HG03432 (cell line): ENCODE results near the gene MPHOSPH9.

Source experiments
- ATAC-seq: cut with Tn5 transposase; IDR thresholded peaks from one replicate; pipeline ENCODE4 v1.9.1; 2021; ENCODE audit warnings: mild to moderate bottlenecking, moderate library complexity; ENCODE audit not compliant: unreplicated experiment

MPHOSPH9 gene

DNA sequence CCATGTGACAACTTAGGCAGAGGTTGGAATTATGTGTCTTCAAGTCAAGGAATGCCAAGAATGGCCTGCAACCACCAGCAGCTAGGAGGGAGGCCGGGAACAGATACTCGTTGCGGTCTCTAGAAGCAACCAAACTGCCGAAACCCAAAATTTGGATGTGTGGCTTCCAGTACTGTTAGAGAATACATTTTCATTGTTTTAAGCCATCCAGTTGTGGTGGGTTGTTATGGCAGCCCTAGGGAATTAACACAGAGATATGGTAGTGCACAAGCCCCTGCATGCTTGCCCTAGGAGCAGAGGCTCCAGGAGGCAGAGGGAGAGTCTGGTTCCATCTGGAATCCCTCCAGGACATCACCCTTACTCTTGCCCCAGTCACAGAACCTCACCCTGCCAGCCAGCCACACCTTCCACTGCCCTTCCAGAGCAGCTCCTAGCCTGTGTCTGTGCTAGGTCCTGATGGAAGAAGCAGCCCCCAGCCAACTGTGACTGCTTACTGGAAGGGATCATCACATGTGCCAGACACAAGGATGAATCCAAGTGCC lies 101.6 kb downstream of the MPHOSPH9 start:
- no peak for ATAC-seq

GRCh38 chr12:123129621-123130020 lies 103.3 kb downstream of the MPHOSPH9 start:
- no peak for ATAC-seq

DNA sequence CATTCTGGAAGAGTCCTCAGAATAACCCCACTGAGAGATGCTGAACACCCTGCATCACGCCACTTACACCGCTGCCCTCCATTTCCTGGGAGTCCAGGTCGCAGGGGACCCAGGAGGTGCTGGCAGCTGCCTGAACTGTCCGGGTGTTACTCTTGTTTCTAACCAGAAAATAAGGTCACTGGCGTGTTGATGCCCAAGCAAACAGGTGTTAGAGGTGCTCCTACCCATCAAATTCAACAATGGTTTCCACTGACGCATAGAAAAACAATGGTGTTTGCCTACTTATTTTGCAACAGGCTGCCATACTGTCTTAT lies 105.8 kb downstream of the MPHOSPH9 start:
- ATAC-seq, result no peak

DNA sequence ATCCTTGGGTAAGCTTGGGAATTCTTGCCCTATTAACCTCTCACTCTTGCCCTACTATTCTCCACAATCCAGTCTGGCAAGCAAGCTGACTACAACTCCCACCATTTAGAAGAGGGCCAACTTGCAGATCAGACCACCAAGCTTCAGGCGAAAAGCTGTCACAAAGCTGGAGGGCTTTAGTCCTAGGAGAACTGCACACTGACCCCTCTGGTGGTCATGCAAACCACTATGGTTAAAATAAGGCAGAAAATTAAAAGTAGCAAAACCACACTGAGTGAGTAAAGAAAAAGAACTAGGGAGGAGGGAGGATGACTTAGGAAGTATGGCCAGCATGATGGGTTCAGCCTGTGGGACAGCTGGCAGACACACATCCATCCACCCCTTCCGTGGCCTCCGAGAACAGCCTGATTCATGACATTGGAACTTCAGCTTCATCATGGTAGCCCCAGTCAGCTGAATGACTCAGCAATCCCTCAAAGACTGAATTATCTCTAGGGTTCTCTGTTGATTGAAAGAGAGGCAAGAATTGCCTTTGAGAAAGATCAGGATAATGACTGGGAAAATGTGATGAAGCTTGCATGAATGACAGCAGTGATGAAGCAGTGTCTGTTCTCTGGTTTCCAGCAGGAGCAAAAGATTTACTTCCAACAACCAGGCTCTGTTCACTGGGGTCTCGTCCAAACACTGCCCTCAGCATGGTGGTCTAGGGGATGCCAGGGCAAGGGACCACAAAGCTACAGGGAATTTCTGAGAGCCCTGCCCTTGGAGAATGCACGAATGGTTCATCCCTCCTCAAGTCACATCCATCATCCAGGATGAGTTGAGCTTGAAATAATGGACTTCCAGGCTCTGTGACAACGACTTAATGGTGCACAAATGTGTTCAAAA lies 106.4 kb downstream of the MPHOSPH9 start:
- ATAC-seq, result no peak

DNA sequence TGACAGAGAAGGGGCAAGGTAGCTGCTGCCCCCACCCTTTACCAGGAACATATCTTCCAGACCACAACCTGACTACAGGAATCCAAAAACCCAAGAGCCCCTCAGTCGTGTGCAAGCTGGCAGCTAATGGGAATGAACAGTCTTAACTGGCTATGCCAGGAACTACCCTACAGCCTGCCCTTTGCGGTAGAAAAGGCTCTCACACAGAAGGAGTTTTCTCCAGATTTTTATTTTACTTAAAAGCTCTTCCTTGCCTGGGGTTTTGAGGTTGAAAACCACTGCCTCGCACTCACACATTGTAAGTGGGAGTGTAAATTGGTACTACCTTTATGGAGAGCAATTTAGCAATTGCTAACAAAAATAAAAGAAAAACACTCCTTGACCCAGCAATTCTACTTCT lies 110.3 kb downstream of the MPHOSPH9 start:
- ATAC-seq, result no peak

DNA sequence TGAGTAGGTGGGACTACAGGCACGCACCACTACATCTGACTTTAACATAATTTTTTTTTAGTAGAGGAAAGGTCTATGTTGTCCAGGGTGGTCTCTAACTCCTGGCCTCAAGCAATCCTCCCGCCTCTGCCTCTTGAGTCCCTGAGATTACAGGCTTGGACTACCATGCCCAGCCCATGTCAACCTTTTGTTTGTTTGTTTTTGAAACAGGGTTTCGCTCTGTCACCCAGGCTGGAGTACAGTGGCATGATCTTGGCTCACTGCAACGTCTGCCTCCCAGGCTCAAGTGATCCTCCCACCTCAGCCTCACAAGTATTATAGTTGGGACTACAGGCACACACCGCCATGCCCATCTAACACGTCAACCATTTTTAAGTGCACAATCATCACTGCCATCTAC lies 111.3 kb downstream of the MPHOSPH9 start:
- no peak for ATAC-seq

- ATAC-seq, result peak; percentile 31
Measured at GRCh38 chr12:123120452-123121166, 112.3 kb downstream of the MPHOSPH9 start.

DNA sequence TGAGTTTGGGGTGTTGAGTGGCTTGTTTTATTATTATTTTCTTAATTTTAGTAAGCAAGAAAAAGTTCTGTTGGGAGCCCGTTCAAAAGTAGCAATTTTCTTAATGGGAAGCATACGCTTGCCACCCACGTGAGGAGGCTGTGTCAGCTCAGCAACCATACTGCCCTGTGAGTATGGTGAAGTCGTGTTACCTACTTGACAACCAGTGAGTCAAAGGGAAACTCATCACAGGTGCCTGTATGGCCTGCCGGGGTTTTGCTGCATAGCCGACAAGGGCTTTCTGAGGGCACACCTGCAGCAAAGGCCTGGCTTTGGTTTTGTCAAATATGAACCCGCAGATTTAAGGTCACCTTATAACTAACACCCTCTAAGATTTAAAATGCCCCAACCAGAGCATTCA lies 113.1 kb downstream of the MPHOSPH9 start:
- ATAC-seq, result peak; percentile 73

DNA sequence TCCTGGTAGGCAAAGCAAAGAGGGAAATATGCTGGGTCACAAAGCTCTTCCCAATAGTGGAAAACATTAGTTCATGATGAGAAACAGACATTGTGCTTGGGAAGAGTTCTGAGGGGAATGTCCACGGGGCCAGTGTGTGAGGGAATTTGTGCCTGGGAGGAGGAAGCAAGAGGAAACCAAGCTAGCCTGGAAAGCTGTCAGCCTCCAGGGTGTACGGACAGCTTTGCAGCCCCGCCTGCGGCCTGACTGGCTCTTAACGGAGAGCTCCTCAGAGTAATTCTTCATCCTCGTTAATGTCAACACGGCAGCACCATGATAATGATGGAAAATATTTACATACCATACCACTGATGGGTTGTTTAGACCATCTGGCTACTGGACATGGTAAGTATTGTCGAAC lies 114.4 kb downstream of the MPHOSPH9 start:
- no peak for ATAC-seq

DNA sequence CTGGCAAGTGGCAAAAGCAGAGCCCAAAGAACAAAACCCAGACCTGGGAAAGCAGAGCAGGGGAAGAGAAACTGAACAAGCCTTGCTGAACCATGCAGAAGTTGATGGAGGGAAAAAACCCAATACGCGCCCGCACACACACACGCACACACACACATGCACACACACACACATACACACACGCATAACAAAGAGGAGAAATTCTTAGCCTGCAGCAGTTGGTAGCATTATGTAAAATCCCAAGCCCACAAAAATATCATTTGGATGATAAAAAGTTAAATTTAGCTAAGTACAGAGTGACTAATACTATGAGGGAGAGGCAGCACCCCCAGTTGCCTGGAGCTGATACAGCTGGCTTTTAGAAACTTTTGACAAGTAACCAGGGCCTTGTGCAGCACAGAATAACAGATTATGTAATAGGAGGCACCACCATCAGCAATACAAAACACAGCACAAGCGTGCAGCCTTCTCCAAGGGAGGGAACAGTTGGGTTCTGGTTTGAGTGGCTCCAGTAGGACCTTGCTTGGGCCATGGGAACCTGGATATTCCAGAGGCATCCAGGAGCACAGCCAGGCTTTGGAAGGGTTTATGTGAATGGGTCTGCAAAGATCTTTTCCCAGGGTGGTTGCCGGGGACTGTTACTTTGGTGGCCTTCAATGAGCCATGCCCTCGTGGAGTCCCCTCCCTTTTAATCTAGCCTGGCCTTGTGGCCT lies 117.4 kb downstream of the MPHOSPH9 start:
- no peak for ATAC-seq

DNA sequence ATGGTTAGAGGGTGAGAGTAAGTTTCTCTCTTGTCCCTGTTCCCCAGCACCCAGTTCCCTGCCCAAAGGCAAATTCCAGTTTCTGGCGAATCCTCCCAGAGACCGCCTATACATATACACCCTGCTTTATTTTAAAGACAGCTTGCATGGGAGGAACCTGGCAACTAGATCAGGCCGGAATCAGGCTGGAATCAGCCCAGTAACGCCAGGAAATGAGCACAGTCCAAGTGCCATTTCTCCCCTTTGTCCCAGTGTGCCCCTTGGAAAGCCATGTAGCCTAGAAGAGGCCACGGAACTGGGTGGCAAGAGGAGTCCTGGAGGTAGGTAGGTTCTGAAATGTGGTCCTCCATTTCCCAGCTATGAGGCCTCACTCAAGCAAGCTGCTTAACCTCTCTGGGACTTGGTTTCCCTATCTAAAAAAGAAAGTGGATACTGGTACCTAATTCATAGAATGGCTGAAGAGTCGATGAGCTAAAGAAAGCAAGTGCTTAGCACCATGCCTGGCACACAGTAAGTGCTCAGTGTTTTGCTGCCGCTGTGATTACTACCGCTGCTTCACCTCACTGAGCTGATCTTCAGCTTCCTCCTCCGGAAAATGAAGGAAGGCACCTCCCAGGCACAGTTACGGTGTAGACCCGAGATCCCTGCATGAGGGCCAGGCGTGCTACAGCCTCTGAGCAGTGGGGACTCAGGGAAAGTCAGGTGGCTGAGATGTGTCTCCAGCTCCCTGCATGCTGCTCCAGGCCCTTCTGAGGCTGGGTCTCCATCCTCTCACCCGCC lies 118.4 kb downstream of the MPHOSPH9 start:
- ATAC-seq, result no peak

- ATAC-seq, result no peak
Measured at GRCh38 chr12:123113026-123113425, 119.9 kb downstream of the MPHOSPH9 start.

GRCh38 chr12:123111498-123112165 lies 121.3 kb downstream of the MPHOSPH9 start:
- no peak for ATAC-seq

GRCh38 chr12:123109319-123109772 lies 123.6 kb downstream of the MPHOSPH9 start:
- ATAC-seq, result no peak

GRCh38 chr12:123108682-123109066 lies 124.3 kb downstream of the MPHOSPH9 start:
- ATAC-seq, result no peak

DNA sequence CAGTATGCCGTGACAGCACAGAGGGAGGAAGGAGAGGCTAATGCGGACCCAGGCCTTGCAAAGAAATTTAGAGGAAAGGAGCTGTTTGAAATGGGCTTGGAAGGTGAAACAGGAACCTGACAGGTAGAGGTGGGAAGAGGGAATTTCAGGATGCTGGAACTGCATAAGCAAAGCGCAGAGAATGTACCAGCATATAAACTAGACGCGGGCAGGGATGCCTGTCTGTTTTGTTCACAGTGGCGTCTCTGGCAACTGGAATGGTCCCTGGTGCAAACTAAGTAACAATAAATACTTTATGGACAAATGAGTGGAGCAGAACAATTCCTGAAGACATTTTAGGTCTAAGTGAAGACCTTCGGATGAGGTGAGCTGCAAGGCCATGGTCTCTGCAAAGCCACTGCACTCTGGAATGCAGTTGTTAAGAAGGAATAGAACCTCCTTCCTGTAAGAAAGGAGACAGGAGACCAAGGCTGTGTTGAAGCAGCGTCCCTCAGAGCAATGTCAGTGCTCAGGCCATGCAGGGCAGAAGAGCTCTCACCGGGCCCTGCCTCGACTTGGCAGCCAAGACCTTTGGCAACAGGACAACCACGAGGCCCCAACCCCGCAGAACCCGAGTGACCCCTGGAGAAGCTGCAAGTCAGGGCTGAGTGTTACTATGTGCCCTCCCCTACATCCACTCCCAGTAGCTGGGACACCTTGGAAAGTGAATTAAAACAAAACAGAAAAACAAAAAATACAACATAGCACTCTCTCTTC lies 124.8 kb downstream of the MPHOSPH9 start:
- ATAC-seq, result no peak

GRCh38 chr12:123106640-123107359 lies 126.1 kb downstream of the MPHOSPH9 start:
- ATAC-seq, result no peak

- no peak for ATAC-seq
Measured at GRCh38 chr12:123105211-123105826, 127.6 kb downstream of the MPHOSPH9 start.
